ENCODE data around the gene DDA1. TPM values are rescaled to one million over a fixed set of nuclear protein-coding genes. Genes with fewer than 3 reads are reported as not detected.

The DDA1 gene
- total RNA-seq, 4 donors from 2014 or later: 4.6 to 23.5 (median 9.5) TPM

GRCh38 chr19:17328517-17329365 lies 19.4 kb downstream of the DDA1 start:
- TF ChIP-seq, protein P1, sequence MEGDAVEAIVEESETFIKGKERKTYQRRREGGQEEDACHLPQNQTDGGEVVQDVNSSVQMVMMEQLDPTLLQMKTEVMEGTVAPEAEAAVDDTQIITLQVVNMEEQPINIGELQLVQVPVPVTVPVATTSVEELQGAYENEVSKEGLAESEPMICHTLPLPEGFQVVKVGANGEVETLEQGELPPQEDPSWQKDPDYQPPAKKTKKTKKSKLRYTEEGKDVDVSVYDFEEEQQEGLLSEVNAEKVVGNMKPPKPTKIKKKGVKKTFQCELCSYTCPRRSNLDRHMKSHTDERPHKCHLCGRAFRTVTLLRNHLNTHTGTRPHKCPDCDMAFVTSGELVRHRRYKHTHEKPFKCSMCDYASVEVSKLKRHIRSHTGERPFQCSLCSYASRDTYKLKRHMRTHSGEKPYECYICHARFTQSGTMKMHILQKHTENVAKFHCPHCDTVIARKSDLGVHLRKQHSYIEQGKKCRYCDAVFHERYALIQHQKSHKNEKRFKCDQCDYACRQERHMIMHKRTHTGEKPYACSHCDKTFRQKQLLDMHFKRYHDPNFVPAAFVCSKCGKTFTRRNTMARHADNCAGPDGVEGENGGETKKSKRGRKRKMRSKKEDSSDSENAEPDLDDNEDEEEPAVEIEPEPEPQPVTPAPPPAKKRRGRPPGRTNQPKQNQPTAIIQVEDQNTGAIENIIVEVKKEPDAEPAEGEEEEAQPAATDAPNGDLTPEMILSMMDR (IDR thresholded peaks at IDR 0.05; ENCODE audit: low read depth): no peak

DNA sequence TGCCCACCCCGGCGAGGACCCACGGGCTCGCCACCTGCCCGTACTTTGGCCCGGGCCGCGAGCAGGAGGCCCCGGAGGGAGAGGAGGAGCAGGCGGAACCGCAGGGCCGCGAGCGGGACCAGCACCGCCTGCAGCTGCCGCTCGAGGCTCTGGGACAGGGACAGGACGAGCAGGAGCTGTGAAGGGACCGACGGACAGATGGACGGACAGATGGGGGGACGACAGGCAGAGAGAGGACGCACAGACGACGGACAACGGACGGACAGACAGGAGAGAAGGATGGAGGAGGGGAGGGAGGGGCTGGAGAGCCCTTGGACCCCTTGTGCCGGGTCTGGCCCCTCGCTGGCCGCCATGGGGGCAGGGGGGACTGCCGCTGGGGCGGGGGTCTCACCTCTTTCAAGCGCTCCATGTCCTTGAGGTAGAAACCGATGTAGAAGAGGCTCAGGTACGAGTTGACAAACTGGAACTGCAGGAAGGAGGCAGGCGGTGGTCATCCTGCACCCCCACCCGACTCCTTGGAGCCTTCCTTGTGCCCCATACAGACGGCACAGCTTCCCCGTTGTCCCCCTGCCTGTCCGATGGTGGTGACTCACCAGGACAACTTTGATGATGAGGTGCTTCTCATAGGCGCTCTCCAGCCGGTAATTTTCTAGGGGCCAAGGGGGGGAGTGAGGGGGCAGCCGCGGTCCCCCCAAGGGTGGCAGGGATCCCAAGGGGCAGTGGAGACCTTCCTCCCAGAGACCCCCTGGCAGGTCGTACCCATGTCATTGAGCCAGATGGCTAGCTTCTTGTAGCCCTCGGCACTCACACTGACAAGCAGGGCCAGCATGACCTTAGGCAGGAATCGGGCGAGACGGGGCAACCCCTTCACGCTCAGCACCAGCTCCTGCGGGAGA lies 20.3 kb downstream of the DDA1 start:
- TF ChIP-seq, protein P1 (IDR thresholded peaks at IDR 0.05; ENCODE audit: low read depth): no peak

DNA sequence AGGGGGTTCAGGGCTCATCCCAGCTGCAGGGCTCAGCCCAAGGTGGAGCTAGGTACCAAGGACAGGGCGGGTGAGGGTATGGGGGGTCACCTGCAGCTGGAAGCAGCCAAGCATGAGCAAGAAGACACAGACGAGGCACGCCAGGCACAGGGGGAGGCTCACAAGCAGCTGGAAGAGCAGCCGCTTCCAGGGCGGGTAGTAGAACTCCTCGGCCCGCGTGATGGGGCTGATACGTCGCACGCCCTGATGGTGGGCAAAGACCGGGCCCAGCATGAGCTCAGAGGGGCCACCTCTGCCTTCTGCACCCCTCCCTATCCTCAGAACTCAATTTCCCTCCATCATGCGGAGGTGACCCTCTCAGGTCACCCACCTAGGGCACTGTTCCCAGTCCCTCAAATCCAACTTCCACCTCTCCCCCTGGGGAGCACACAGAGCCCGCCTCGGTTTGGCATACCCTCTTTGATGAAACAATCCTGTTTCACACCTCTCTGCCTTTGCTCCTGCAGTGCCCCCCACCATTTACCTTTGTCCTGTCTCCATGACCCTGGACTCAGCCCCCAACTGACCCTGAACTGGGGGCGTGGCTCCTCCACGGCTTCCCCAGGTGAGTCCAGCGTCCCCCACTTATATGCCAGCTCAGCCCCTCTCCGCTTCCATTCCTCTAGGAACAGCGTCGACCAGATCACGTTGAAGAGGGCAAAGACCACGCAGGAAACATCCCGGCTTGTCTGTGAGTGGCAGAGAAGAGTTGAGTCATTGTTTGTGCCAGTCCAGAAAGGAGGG lies 21.1 kb downstream of the DDA1 start:
- TF ChIP-seq, protein P1 (IDR thresholded peaks at IDR 0.05; ENCODE audit: low read depth): no peak

DNA sequence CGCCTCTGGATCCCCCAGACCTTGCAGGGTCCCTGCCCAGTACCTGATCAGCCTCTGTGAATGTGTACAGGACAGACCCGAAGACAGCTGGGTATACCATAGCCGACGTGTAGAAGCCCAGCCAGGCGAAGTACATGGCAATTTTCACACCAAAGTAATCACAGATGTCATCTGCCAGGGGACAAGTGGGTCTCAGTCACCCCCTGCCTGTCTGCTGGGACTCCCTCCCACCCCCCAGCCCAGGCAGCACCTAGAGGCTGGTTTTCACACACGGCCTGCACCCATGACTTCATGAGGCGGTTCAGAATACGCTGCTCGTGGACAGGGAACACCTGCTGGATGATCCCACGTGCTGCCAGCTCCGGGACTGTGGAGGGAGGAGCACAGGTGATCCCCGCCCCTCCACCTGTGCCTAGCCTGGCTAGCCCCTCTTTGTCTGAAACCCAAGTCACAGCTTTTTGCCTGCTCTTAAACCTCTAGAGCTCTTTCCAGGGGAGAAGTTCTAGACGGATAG lies 21.7 kb downstream of the DDA1 start:
- TF ChIP-seq, protein P1 (IDR thresholded peaks at IDR 0.05; ENCODE audit: low read depth): no peak

DNA sequence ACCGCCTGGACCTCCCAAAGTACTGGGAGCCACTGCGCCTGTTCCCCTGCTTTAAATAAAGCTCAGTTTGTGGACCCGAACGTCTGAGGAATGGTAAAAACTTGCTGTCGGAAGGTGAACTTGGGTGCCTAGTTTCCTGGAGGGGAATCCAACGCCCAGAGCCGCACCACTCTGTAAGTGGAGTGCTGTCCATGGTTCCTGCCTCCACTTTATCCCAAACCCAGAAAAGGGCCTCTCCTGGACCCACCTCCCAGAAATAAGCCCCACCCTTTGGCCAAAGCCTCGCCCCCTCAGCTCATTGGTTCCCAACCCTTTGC lies 23.0 kb downstream of the DDA1 start:
- TF ChIP-seq, protein P1 (IDR thresholded peaks at IDR 0.05; ENCODE audit: low read depth): no peak

- TF ChIP-seq, protein P1 (IDR thresholded peaks at IDR 0.05; ENCODE audit: low read depth): no peak
These were observed 23.6 kb downstream of the DDA1 start for GRCh38 chr19:17332677-17333581.

All from subcutaneous adipose tissue (tissue), 4 donors.